ENCODE measurements around the gene TK2. TPM values are rescaled to one million over a fixed set of nuclear protein-coding genes. Genes with fewer than 3 reads are reported as not detected.

TK2 gene
- total RNA-seq, 1 donor from 2014 or later: 21.5 TPM

DNA sequence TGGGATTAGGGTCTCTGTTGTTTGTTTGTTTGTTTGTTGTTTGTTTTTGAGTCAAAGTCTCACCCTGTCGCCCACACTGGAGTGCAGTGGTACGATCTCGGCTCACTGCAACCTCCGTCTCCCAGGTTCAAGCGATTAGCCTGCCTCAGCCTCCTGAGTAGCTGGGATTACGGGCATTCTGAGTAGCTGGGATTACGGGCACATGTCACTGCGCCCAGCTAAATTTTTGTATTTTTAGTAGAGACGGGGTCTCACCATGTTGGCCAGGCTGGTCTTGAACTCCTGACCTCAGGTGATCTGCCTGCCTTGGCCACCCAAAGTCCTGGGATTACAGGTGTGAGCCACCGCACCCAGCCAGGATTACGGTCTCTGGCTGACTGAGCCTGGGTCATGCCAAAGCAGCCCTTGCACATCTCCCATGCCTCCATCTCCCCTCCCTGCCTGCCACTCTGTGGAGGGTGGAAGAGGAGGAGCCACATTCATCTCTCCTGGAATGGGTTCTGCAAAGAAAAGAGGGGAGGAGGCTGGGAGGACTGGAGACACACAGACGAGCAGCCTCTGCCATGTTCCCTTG, 63.6 kb downstream of the TK2 start:
- no peaks in the 10 kb centered on the region for H3K36me3 ChIP-seq
- TF ChIP-seq CTCF (IDR thresholded peaks at IDR 0.05): no peak
- no peaks in the 10 kb centered on the region for H3K9me3 ChIP-seq
- peak overlapping the region; percentile 75 to 76 for H3K27ac ChIP-seq
- no peak for DNase-seq (ENCODE audit: low spot score in 2 of 2)
- H3K4me1 ChIP-seq: peaks cover 8 to 20% of the 10 kb centered on the region in 2 donors
- no peak overlapping the region for H3K4me3 ChIP-seq
- intact Hi-C loops (cut with DNase I): loop anchor here (2.0 kb wide), 1 partner anchor 31 kb away; no protein-coding TSS in a partner anchor
- H3K27me3 ChIP-seq: no peaks in the 10 kb centered on the region

- peak in 1 of 2 donors; percentile 49 for DNase-seq (ENCODE audit: low spot score in 2 of 2)
- TF ChIP-seq CTCF (IDR thresholded peaks at IDR 0.05): no peak
- Histone ChIP-seq H3K4me3 (no peak overlapping the region), H3K27ac (peak overlapping the region in 1 of 2 donors; percentile 75), H3K36me3 (no peaks in the 10 kb centered on the region), H3K4me1 (peaks cover 8 to 20% of the 10 kb centered on the region in 2 donors), H3K27me3 (no peaks in the 10 kb centered on the region), H3K9me3 (no peaks in the 10 kb centered on the region)
- intact Hi-C loops (cut with DNase I): no loop called here
These were observed 64.5 kb downstream of the TK2 start for GRCh38 chr16:66485376-66485775.

GRCh38 chr16:66484453-66485213, 65.3 kb downstream of the TK2 start:
- intact Hi-C loops (cut with DNase I): loop anchor here (5.0 kb wide), 2 partner anchors 123 to 127 kb away; no protein-coding TSS in a partner anchor
- Histone ChIP-seq H3K36me3 (no peaks in the 10 kb centered on the region), H3K27ac (no peak overlapping the region), H3K9me3 (no peaks in the 10 kb centered on the region), H3K4me3 (no peak overlapping the region), H3K4me1 (peaks cover 8 to 20% of the 10 kb centered on the region in 2 donors), H3K27me3 (no peaks in the 10 kb centered on the region)
- TF ChIP-seq CTCF (IDR thresholded peaks at IDR 0.05): no peak
- DNase-seq (ENCODE audit: low spot score in 2 of 2): peak in 1 of 2 donors; percentile 61

DNA sequence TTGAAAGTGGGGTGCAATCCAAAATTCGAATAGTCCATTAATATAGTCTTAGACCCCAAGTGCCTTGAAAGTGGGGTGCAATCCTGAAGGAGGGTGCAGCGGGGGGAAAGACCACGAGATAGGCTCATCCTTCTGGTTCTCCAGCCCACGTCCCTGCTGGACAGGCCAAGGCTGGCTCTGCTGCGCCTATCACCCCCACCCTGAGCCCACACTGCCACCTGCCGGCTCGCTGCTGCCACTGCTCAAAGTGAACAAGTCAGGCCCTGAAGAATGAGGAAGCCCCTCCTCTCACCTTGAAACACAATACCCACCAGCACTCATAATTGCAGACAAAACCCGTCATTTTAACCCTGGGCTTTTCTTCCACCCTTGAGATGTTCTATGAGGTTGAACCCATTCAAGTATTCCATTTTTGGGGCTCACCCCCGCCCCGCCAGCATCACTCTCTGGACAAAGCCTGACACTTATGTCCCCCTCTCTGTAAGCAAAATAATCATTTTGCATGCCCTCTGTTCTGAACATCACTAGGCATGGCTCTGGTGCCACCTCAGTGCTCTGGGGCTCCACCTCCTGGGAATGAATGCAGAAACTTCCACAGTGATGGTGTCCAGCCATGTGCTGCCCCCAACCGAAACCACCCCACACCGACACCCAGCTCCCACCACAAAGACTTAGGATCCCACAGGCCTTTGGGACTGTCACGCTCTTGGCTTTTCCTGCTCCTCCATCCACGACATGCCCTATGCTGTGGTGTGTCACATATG, 66.1 kb downstream of the TK2 start:
- Histone ChIP-seq H3K9me3 (no peaks in the 10 kb centered on the region), H3K4me1 (peaks cover 8 to 20% of the 10 kb centered on the region in 2 donors), H3K27me3 (no peaks in the 10 kb centered on the region), H3K4me3 (no peak overlapping the region), H3K27ac (no peak overlapping the region), H3K36me3 (no peaks in the 10 kb centered on the region)
- intact Hi-C loops (cut with DNase I): loop anchor here (1.0 to 5.0 kb wide), 3 partner anchors 78 to 127 kb away; no protein-coding TSS in a partner anchor
- TF ChIP-seq CTCF (IDR thresholded peaks at IDR 0.05): peak; percentile 72 to 91 (median 88)
- peak in 1 of 2 donors; percentile 82 for DNase-seq (ENCODE audit: low spot score in 2 of 2)

- Histone ChIP-seq H3K4me1 (peaks cover 4 to 11% of the 10 kb centered on the region in 2 donors), H3K9me3 (no peaks in the 10 kb centered on the region), H3K36me3 (no peaks in the 10 kb centered on the region), H3K27ac (no peak overlapping the region), H3K27me3 (no peaks in the 10 kb centered on the region), H3K4me3 (no peak overlapping the region)
- TF ChIP-seq CTCF (IDR thresholded peaks at IDR 0.05): no peak
- DNase-seq (ENCODE audit: low spot score in 2 of 2): peak in 1 of 2 donors; percentile 39
- intact Hi-C loops (cut with DNase I): loop anchor here (5.0 kb wide), 2 partner anchors 125 kb away; no protein-coding TSS in a partner anchor
These were observed 68.0 kb downstream of the TK2 start for GRCh38 chr16:66481943-66482390.

Data from ascending aorta (tissue), 2 donors.